Psoas muscle (tissue), 8 donors: ENCODE measurements around the gene ARHGEF18. TPM values are rescaled to one million over a fixed set of nuclear protein-coding genes. Genes with fewer than 3 reads are reported as not detected.

ENCODE experiments used
- ATAC-seq, 4 donors: fragments of 200-7000 bp; cut with Tn5 transposase; one replicate each; pipeline ENCODE4 v1.9.1; 2020; ENCODE audit warnings: moderate library complexity in 3 of 4, mild to moderate bottlenecking in 2 of 4
- DNase-seq, 2 donors: peaks; one replicate each; pipeline ENCODE4 v3.0.0-alpha.2; 2020
- H3K27ac ChIP-seq: fragments of 200-600 bp; one replicate; pipeline ENCODE4 v1.8.0; 2022
- H3K27me3 ChIP-seq, 3 donors: fragments of 200-600 bp in 1 of 3; one replicate each; pipeline versions ENCODE4 v1.6.1 to v1.8.0; 2013 to 2022; ENCODE audit warnings: low read length in 2 of 3, mild to moderate bottlenecking in 2 of 3, moderate library complexity in 1 of 3; ENCODE audit not compliant: insufficient read depth in 3 of 3
- H3K36me3 ChIP-seq, 2 donors: fragments of 200-600 bp in 1 of 2; one replicate each; pipeline versions ENCODE4 v1.6.1 to v1.8.0; 2013 to 2022; ENCODE audit warnings: low read depth in 1 of 2, mild to moderate bottlenecking in 1 of 2, moderate library complexity in 1 of 2; ENCODE audit not compliant: insufficient read depth in 1 of 2
- H3K4me1 ChIP-seq: fragments of 200-600 bp; one replicate; pipeline ENCODE4 v1.8.0; 2022
- H3K4me3 ChIP-seq: fragments of 200-600 bp; one replicate; pipeline ENCODE4 v1.8.0; 2022; ENCODE audit warnings: mild to moderate bottlenecking
- H3K9me3 ChIP-seq: fragments of 200-600 bp; one replicate; pipeline ENCODE4 v1.8.0; 2022
- WGBS, 3 donors: extraction: QIAGEN DNeasy Blood & Tissue Kit; methylation state at CpG; one replicate each; pipeline versions ENCODE4 v1.1.6 to v1.1.7; 2013; 5-methylcytosine and 5-hydroxymethylcytosine counted together
- intact Hi-C, 2 donors: fragments of 100-400 bp; cut with DNase I; formaldehyde crosslinking; loops; one replicate each; pipeline versions ENCODE4 v1.11.0 to v1.14.2; 2022
- polyA plus RNA-seq, 3 donors: library from polyadenylated mRNA; stranded (reverse); fragments of 200-250 nt; gene quantifications; one replicate each; pipeline ENCODE4 v1.2.3, GENCODE V29; 2013
- total RNA-seq, 4 donors: library from RNA; stranded (reverse); fragmentation: NEBNext Ultra II Directional in 2 of 4; extraction: Animal tissue kit (Norgen Biotek cat#: 25700) in 2 of 4; gene quantifications; one replicate each; pipeline versions ENCODE4 v1.2.1 to v1.2.4, GENCODE V29; 2021 to 2023
- TF ChIP-seq, protein P1 (sequence below): fragments of 200-600 bp; IDR thresholded peaks from one replicate; pipeline ENCODE4 v1.8.0; 2022; ENCODE audit warnings: antibody characterized with exemption
- donor health status: healthy with polysubstance abuse.
- donor health status: DM: no; HTN: no; CAD: no; lungs with moderate emphysema.
- donor health status: Bipolar disorder and iron deficiency.
- donor health status: healthy.
- donor health status: DM: yes; HTN: yes; CAD: no.
- donor health status: DM: no; HTN: no; CAD: no.
- donor health status: DM: no; HTN: no; CAD: no.
- donor health status: DM: yes; HTN: yes; CAD: no.

ARHGEF18 gene
- total and polyA plus RNA-seq, 7 donors = 3.5 to 12.2 (median 6.6) TPM

DNA sequence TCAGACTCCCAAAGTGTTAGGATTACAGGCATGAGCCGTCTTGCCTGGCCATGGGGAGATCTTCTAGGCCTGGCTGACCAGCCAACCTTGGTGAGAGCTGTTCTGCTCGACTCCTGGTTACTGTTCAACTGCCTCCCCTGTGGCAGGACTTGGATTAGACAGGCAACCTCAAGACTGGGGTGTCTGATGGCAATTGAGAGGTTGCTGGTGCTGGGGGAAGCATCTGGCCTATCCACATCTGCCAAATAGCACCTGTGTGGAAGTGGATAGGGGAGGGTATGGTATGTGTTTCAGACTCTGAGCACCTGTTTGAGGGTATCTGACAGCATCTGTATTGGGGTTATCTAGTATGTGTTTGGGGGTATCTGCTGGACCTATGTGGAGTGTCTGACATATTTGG is 44.7 kb downstream of the ARHGEF18 start:
- intact Hi-C loops = loop anchor here (10.0 kb wide), 2 partner anchors 131 to 141 kb away; partner anchors contain the start of genes MCOLN1 (in 1 of the 2) and PNPLA6 (in 1 of the 2)
- no peak for ATAC-seq

DNA sequence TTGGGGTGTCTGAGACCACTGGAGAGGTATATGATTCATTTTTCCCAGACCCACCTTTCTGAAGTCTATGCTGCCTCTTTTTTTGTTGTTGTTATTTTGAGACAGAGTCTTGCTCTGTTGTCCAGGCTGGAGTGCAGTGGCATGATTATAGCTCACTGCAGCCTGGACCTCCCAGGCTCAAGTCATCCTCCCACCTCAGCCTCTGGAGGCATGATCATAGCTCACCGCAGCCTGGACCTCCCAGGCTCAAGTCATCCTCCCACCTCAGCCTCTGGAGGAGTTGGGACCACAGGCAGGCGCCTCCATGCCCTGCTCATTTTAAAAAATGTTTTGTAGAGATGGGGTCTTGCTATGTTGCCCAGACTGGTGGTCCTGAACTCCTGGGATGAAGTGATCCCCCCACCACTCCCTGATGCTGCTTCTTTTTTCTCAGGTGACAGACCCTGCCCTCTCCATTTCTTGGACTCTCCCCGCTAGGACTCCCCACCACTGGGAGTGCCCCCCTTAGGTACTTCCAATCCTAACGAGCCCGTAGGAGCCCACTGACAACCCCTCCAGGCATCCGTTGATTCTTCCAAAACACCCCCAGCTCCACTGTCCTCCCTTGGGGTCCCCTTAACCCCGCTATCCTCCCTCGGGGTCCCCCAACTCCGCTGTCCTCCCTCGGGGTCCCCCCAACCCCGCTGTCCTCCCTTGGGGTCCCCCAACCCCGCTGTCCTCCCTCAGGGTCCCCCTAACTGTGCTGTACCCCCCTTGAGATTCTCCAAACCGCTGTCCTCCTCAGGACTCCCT is 45.4 kb downstream of the ARHGEF18 start:
- no peaks in the 10 kb centered on the region for H3K27me3 ChIP-seq
- WGBS, 3 donors = 10 to 18% (median 11%) methylated on average over 12 to 13 of the region's 13 CpGs
- intact Hi-C loops = loop anchor here (10.0 kb wide), 2 partner anchors 131 to 141 kb away; partner anchors contain the start of genes MCOLN1 (in 1 of the 2) and PNPLA6 (in 1 of the 2)

More for the DNA sequence above, 44.7 kb downstream of the ARHGEF18 start:
- peaks cover 20% of the 10 kb centered on the region for H3K4me1 ChIP-seq
- no peak for DNase-seq
- peaks cover 0 to 7% of the 10 kb centered on the region in 2 donors for H3K36me3 ChIP-seq
- H3K4me3 ChIP-seq = no peak overlapping the region
- TF ChIP-seq, protein P1, sequence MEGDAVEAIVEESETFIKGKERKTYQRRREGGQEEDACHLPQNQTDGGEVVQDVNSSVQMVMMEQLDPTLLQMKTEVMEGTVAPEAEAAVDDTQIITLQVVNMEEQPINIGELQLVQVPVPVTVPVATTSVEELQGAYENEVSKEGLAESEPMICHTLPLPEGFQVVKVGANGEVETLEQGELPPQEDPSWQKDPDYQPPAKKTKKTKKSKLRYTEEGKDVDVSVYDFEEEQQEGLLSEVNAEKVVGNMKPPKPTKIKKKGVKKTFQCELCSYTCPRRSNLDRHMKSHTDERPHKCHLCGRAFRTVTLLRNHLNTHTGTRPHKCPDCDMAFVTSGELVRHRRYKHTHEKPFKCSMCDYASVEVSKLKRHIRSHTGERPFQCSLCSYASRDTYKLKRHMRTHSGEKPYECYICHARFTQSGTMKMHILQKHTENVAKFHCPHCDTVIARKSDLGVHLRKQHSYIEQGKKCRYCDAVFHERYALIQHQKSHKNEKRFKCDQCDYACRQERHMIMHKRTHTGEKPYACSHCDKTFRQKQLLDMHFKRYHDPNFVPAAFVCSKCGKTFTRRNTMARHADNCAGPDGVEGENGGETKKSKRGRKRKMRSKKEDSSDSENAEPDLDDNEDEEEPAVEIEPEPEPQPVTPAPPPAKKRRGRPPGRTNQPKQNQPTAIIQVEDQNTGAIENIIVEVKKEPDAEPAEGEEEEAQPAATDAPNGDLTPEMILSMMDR = no peak
- no peaks in the 10 kb centered on the region for H3K27me3 ChIP-seq
- H3K9me3 ChIP-seq = no peaks in the 10 kb centered on the region
- H3K27ac ChIP-seq = no peak overlapping the region
- WGBS, 3 donors = 34 to 53% (median 42%) methylated on average over 2 of the region's 2 CpGs

DNA sequence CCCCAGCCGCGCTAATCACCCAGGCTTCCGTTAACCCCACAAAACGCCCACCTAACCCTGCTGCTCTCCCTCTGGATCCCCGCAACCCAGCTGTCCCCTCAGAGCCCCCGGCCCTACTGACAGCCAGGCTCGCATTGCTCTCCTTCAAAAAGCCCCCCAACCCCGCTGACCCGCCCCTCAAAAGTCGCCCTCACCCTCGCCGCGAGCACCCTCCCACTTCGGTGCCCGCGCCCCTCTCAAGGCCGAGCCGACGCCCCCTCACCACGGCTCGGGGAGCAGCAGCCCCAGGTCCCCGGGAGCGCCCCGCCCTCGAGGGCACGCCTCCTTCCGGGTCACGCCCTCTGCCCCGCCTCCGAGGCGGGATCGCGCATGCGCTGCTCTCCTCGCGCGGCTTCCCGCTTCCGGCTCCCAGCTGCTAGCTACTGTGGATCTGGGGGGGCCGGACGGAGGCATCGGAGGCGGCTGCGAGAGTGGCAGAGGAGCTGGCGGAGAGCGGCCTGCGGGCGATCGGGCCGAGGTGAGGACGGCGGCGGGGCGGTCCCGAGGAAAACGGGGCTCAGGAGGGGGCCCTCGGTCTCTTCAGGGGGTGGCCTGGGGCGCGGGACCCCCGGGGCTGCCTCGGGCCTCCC is 46.1 kb downstream of the ARHGEF18 start:
- no peaks in the 10 kb centered on the region for H3K9me3 ChIP-seq
- peak; percentile 88 to 94 for DNase-seq
- no peaks in the 10 kb centered on the region for H3K27me3 ChIP-seq
- TF ChIP-seq, protein P1 = no peak
- H3K27ac ChIP-seq = peak overlapping the region; percentile 85
- ATAC-seq = peak; percentile 98 to 100 (median 99)
- H3K4me3 ChIP-seq = peak overlapping the region; percentile 96
- H3K4me1 ChIP-seq = peaks cover 30% of the 10 kb centered on the region
- peaks cover 0 to 4% of the 10 kb centered on the region in 2 donors for H3K36me3 ChIP-seq
- WGBS, 3 donors = 1% methylated on average over 51 to 61 of the region's 61 CpGs
- intact Hi-C loops = loop anchor here (10.0 kb wide), 2 partner anchors 130 to 140 kb away; partner anchors contain the start of genes MCOLN1 (in 1 of the 2) and PNPLA6 (in 1 of the 2)

More for the DNA sequence above, 45.4 kb downstream of the ARHGEF18 start:
- peak overlapping the region; percentile 96 for H3K4me3 ChIP-seq
- peak in 1 of 4 donors; percentile 28 for ATAC-seq
- peaks cover 0 to 7% of the 10 kb centered on the region in 2 donors for H3K36me3 ChIP-seq
- TF ChIP-seq, protein P1 = no peak
- DNase-seq = no peak
- peaks cover 27% of the 10 kb centered on the region for H3K4me1 ChIP-seq
- peak overlapping the region; percentile 85 for H3K27ac ChIP-seq
- no peaks in the 10 kb centered on the region for H3K9me3 ChIP-seq

DNA sequence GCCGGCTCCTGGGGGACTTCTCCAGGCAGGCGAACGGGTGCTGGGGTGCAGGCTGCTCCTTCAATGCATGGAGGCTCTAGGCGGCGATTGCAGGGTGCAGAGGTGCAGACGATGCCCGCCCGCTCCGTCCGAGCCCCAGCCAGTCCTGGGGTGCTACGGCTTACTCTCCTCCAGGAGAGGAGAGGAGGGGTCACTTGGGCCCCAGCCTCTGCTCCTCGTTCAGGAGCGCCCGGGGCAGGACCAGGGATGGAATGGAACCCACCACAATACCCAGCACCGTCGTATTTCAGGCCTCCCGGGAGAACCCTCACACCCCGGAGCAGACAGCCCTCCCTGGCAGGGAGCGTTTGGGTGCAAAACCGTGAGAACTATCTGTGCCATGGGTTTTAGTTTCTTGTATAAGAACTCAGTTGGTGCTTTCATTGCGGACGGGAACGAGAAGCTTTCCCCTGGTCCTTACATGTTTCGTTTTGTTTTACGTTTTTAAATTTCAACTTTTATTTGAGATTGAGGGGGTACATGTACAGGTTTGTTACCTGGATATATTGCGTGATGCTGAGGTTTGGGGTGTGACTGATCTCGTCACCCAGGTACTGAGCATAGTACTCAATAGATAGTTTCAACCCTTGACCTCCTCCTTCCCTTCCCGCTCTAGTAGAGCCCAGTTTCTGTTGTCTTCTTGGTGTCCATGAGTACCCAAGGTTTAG is 46.8 kb downstream of the ARHGEF18 start:
- H3K36me3 ChIP-seq = no peaks in the 10 kb centered on the region
- peak overlapping the region; percentile 96 for H3K4me3 ChIP-seq
- TF ChIP-seq, protein P1 = no peak
- DNase-seq (no peak), ATAC-seq (peak; percentile 22 to 49 (median 34))
- H3K9me3 ChIP-seq = no peaks in the 10 kb centered on the region
- peak overlapping the region; percentile 85 for H3K27ac ChIP-seq
- H3K27me3 ChIP-seq = no peaks in the 10 kb centered on the region
- peaks cover 30% of the 10 kb centered on the region for H3K4me1 ChIP-seq
- intact Hi-C loops = loop anchor here (10.0 kb wide), 2 partner anchors 129 to 139 kb away; partner anchors contain the start of genes MCOLN1 (in 1 of the 2) and PNPLA6 (in 1 of the 2)
- 1 to 3% (median 2%) methylated on average over 28 of the region's 28 CpGs for WGBS, 3 donors
